GM19468 (cell line): ENCODE measurements around the gene HSPA2.
A peak's percentile ranks its signal among the peaks of the same experiment; 100 is the strongest.

Experiments used
- ATAC-seq: cut with Tn5 transposase; IDR thresholded peaks from one replicate; pipeline ENCODE4 v1.9.1; 2021; ENCODE audit warnings: mild to moderate bottlenecking, moderate library complexity, moderate number of reproducible peaks; ENCODE audit not compliant: unreplicated experiment; ENCODE audit errors: extremely low read depth

HSPA2 gene

DNA sequence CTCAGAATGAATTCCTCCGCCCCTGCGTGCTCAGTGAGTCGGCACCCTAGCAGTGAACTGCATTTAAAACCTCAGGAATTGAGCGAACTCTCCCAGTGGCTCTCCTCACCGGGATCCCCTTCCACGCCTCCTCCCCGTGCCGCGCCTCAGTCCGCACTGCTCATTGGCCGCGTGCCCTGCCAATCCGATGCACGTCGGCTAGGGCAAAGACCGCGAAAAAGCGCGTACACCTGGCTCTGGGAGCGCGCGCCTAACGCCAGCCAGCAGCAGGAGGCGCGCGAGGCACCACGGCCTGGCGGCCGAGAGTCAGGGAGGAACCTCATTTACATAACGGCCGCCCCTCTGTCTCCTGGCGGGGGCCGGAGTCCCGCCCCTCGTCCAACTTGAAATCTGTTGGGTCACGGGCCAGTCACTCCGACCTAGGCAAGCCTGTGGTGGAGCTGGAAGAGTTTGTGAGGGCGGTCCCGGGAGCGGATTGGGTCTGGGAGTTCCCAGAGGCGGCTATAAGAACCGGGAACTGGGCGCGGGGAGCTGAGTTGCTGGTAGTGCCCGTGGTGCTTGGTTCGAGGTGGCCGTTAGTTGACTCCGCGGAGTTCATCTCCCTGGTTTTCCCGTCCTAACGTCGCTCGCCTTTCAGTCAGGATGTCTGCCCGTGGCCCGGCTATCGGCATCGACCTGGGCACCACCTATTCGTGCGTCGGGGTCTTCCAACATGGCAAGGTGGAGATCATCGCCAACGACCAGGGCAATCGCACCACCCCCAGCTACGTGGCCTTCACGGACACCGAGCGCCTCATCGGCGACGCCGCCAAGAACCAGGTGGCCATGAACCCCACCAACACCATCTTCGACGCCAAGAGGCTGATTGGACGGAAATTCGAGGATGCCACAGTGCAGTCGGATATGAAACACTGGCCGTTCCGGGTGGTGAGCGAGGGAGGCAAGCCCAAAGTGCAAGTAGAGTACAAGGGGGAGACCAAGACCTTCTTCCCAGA lies at the start of gene HSPA2:
HSPA2 (plus strand) TSS at position 534 of the 995 bp plus-strand sequence; CDS start at position 643, 109 bp downstream.
- peak; percentile 88 for ATAC-seq

DNA sequence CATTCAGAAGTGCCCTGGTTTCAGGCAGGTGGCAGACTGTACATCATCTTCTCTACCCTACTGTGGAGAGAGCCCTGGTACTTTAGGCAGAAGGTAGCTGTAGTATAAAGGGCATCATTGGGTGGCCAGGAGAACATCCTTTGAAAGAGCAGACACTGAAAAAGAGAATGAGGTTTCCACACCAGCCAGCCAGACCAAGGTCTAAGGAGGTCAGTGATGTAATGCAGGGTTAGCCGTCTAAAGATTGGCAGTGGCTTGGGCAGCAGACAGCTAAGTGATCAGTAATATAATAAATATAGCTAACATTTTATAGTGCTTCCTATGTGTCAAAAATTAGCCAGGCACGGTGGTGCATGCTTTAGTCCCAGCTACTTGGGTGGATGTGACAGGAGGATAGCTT lies 48.9 kb upstream of the HSPA2 start:
- no peak for ATAC-seq

DNA sequence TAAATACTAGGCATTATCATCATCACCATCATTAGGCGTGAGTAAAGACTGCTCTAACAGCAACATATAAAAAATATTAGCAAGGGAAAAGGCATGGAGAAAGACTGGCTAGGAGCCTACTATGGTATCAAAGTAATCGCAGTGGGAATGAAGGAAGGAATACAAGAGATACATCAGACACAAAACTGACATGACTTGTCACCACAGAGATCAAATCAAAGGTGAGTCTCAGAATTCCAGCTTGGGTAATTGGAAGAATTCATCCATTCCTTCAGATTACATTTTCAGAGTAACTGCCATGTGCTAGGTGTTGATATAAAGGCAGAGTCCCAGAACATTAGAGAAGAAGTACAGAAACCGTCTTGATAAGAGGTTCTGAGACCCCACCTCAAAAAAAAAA lies 47.1 kb upstream of the HSPA2 start:
- no peak for ATAC-seq

DNA sequence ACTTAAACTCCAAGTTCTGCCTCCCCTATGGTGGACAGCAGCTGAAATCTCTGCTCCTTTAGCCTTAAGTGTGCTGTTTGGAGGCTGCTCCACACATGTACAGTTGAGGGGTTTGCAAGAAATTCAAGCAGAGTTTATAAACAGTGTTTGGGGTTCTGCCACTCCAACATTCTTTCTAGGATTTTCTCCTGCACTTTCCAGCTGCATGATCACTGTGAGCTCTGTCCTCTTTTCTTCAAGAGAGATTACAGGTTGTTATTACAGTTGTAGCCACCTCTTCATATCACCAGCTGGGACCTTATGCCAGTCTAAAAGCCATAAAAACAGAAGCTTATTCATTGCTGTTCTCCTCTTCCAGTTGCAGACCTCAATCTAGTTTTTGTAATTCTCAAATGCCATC lies 45.3 kb upstream of the HSPA2 start:
- ATAC-seq: no peak

DNA sequence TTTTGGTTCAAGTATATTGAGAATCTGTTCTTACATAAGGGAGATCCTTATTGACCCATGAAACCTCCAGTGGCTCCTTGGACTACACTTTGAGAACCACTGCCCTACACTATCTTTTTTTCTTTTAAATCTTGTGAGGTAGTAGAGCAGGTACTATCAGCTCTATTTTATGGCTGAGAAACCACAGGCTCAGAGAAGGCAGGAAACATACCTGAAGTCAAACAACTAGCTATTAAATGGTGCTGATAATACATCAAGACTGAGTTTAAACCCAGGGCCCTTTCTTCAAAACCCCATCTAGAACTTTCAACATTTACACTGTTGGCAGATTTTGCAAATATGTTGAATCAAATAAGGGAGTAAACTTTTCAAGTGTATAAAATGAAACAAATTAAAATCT lies 43.8 kb upstream of the HSPA2 start:
- no peak for ATAC-seq

GRCh38 chr14:64500088-64500487 lies 40.5 kb upstream of the HSPA2 start:
- ATAC-seq: no peak

GRCh38 chr14:64501411-64502171 lies 39.0 kb upstream of the HSPA2 start:
- no peak for ATAC-seq

DNA sequence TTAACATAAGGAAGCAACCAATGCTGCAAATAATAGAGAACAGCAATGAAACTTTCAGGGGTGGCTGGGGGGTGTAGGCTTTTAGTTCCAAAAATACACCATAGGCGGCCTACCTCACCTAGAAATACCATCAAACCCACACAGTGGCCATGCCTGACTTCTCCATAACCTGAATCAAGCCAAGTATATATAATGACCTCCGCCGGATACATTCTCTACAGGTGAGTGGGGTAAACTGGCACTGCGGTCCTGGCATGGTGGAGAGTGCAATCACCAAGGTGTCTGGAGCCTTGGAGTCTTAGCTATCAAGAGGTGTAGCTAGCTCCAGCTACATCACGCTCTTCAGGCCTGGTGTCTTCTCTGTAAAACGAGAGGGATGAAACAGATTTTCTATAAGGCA lies 38.1 kb upstream of the HSPA2 start:
- ATAC-seq: no peak

- no peak for ATAC-seq
These were observed 37.6 kb upstream of the HSPA2 start for GRCh38 chr14:64502887-64503433.

DNA sequence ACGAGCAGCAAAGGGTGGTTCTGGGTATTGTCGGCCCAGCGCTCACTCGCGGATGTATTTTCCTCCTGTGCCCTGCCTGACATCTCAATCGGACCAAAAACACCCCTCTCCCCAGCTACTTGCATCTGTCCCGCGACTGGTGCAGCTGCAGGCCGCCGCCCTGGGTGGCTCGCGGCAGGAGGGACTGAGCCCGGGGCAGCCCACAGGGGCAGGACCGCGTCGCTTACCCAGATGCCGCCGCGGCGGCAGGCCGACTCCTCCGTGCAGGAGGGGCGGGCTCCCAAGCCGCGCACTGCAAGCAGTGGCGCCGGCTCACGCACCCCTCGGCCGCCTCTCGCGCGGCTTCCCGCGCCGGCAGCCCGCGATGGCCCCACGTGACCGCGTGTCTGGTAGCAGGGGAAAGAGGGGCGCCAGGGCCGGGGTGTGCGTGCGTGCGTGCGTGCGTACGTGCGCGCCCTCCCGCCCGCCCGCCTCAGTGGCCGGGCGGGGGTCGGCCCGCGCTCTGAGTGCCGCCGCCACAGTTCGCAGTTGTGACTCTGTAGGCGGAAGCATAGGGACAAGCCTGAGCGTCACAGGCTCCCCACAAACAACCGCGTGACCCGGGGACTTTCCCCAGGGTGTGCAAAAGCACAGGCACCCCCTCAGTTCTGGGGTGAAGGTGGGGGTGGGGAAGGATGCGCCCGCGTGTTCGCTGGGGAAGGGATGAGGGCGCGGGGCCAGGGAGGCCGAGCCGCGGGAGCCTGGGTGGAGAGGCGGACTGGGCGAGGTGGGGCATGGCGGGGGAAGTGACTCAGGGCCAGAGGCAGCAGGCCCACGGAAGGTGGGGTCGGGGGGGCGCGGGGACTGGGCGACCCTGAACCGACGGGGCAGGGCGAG lies 36.9 kb upstream of the HSPA2 start, which contains the start of gene ZBTB25:
ZBTB25 (minus strand) TSS at position 405 of the 876 bp plus-strand sequence. CDS start 13,305 bp downstream, outside the sequence.
- ATAC-seq: peak; percentile 56

DNA sequence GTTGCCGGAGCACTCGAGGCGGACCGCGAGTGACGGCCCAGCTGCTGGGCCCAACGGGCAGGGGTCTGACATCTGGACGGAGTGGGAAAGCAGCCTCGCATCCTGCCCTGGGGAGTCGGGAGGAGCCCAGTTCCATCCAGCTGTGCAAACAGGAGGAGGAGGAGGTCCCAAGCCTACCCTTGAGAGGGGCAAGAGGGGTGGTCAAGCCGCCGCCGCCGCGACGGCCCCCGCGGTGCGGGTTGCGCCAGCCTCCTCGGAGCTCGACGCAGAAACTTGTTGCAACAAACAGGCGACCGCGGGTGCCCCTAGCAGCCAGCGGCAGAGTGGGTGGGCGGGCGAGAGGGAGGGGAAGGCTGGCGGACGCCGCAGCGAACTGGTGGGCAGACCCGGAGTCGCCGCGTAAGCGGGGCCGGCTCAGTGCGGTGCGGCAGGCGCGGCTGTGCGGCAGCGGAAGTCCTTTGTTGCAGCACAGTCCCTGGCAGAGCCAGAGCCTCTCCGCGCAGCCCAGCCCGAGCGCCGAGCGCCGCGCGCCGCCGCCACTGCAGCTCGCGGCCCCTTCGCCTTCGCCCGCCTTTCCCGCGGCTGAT lies 36.1 kb upstream of the HSPA2 start, which contains the start of gene ZBTB1:
ZBTB1 (plus strand) TSS at position 461 of the 587 bp plus-strand sequence. CDS start 16,735 bp downstream, outside the sequence.
- no peak for ATAC-seq

GRCh38 chr14:64504897-64505794 lies 35.4 kb upstream of the HSPA2 start:
- no peak for ATAC-seq

- ATAC-seq: no peak
These were observed 33.8 kb upstream of the HSPA2 start for GRCh38 chr14:64506721-64507120.

DNA sequence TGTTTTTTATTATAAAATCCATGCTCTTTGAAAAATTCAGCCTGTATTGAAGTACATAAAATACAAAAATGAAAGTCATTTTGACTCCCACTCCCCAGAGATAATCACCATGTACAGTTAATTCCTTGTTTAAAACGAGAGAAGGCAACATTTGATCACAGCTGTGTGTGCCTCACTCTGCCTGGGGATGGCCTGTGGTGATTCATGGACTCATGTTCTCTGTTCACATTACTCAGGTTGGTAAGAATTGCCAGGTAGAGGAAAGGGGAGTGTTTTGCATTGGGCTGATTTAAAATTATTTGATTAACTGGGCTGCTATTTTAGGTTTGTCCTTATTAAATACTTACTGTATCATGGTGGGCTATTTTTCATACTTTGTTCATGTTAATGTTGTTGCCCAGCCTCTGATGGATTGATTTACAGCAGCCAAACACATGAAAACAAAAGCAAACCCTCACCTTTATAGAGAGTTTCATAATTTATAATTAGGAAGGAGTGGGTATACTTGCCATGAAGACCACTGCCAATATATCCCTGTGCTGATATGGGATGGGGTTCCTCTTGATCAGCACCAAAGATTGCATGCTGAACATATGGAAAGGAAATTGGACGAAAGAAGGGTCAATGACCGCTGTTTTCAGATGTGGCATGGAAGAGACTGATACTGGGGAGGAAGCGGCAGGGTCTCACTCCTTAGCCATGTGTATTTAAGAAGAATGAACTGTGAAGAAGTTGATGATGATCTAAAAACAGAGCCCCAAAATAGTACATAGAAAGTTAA lies 33.0 kb upstream of the HSPA2 start:
- no peak for ATAC-seq

GRCh38 chr14:64508215-64508776 lies 32.2 kb upstream of the HSPA2 start:
- no peak for ATAC-seq

- ATAC-seq: no peak
These were observed 31.5 kb upstream of the HSPA2 start for GRCh38 chr14:64509036-64509435.
